ENCODE data around the gene FAM53A.
"Not testable (repeated sequence)": the region's sequence is repeated elsewhere in the genome, so short reads cannot be mapped to it uniquely, and the experiment has no call there.

The FAM53A gene

DNA sequence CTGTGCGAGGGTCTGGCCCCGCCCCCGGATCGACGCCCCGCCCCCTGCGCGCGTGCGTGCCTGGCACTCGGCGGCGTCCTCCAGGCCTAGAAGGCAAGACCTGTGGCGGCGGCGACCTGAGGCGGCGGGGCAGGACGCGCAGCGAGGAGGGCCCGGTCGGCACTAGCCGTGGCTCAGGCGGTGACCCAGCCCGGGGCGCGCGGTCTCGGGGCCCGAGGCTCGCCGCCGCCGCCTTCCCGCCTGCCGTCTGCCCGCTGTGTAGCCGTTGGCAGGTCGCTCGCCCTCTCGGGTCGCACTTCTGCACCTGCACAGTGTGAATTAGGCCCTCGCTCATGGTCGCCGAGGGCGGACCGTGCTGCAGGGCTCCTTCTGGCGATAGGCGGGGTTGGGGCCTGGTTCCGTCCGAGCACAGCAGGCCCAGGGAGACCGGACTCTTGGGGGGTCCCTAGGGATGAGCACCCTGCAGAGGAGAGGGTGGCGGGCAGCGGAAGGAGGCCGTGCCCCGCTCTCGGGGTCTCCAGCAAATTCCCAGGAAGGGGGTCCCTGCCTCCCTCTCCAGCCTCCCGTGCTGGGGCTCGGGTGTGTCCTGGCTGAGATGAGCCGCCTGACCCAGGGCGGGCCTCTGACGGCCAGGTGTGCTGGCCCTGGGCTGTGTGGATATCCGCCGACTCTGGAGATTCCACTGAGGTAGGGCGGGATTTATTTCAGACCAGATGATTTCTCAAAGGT is 557 bp upstream of the FAM53A start:
- DNase-seq: no peak

DNA sequence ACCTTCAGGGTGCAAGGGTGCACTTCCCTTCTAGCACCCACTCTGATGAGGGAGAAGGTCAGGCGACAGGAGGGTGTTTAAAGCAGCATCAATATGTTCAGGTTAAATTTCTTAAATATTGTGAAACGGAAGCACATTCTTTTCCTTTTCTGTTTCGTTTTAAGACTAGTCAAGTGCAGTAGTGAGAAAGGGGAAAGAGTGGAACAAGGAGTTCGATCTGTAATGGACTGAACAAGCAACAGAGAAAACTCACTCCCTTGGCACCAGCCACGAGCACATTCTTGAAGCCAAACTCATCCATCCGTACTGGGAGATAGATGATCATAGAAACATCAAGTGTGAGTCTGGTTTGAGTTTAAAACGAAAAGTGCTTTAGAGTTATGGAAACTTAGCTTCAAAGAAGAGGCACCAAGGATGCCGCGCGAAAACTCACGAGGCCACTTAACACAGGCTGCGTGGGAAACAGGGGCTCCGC is 815 bp downstream of the FAM53A start:
- DNase-seq: no peak

DNA sequence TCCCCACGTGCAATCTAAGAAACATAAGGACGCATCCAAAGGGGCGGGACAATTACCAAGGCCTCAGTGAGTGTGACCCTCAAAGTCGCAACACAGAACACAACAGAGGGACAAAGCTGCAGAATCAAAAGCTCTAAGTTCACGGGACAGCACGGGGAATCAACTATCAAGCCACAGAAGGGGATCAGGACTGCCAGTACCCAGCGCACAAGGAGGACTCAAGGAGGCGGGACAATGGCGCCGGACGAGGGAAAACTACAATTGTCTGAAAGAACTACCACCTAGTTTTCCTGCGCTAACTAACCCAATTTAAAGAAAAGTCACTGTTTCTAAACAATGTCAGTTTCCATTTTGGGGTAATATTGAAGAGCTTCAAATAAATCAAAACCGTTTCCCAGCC is 1.3 kb downstream of the FAM53A start:
- DNase-seq: no peak

DNA sequence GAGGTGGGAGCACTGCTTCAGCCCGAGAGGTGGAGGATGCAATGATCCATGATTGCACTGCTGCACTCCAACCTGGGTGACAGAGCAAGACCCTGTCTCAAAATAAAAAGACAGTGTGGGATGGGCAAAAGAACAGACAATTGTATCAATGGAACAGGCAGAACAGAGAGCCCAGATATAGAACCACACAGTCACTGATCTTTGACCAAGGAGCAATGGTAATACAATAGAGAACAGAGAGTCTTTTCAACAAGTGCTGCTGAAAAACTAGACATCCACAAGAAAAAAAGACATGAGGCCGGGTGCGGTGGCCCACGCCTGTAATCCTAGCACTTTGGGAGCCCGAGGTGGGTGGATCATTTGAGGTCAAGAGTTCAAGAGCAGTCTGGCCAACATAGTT is 5.9 kb downstream of the FAM53A start:
- DNase-seq: no peak

DNA sequence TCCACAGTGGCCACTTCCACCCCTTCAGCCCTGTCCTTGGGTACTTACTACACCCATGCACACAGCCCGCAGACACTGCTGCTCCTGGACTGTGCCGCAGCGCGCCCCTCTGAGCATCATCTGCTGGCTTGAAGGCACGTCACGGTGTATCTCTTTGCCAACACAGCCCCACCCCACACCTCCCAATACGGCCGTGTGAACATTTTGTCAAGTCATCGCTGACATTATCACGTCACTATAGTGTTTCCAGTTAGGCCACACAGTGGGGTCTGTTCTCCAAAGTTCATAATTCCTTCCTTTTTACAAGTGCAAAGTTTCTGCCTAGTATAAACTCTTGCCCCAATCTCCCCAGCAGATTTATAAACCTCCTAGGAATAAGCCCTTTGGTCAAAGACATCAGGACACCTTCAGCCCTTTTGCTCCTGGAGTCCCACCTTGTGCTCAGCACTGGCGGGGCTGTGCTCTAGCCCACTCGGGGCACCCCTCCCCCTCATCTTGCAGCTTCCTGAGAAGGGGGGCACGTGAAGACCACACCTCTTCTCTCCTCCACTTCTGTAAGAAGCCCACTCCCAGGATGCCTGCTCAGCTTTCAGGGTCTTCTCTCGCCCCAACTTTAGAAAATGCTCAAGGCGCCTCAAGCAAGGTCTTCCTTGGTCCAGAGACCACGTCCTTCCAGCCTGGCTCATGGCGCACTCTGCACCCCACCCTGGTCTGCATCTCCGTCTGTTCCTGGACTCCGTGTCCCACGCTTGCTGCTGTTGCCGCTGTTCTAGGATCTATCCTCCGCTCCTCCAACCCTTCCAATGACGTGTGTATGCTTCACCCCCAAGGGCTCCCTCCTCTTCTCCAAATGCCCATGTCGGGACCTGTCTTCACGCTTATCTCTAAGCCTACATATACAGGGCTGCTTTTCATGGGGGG is 7.2 kb downstream of the FAM53A start:
- DNase-seq: no peak

DNA sequence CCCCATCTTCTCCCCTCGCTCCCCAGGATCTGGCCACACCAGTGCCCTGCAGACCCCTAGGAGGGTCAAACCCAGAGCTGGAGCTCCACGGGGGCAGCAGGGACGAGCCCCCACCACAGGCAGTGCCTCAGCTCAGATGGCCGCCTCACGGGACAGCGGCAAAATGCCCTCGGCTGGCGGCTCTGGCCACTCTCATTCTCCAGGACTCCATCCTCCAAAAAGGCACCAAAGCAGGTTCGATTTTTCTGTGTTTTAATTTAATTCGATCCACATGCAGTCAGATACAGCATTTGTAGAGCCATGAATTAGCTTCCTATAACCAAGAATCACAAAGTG is 8.3 kb downstream of the FAM53A start:
- DNase-seq: no peak

DNA sequence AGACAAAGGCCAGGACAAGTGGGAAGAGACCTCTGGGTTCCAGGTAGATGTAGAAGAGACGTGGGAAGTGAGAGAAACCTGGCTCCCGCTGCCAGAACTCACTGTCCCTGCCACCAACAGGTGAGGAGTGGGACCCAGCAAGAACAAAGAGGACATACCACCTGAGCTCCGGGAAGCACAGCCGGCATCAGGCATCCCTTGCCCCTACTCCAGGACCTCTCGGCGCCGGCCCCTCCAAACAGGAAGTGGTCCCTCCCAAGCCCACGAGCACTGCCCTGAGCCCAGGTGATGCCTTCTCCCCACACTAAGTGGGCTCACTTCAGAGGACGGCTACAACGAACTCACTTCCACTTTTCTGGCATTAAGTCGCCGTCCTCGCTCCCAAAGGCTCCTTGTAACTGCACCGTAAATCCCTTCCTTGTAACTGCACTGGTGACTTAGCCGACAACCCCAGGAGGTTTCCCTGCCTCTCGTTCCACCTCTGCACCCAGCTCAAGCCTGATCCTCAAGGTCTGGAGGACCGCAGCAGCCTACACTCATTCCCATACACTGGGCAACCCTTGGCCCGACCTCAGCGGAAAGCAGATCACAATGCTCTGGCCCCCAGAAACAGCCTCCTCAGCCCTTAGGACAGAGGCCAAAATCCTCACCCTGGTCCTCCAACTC is 8.8 kb downstream of the FAM53A start:
- no peak for DNase-seq

DNA sequence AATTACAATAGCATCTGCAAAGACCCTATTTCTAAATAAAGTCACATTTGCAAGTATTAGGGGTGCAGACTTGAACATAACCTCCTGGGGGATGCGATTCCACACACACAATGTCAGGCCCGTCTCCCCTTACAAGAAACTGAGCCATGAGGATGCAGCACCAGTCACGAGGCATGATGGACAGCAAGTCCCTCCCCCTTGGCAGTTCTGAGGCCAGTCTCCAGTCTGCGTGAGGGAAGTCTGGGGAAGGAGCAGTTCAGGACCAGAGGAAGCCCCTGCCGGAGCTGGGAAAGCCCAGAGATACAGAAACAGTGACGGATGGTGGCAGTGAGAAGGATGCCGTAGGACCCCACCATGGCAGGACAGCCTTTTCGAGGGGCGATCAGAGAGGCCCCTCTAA is 9.4 kb downstream of the FAM53A start:
- DNase-seq: no peak

DNA sequence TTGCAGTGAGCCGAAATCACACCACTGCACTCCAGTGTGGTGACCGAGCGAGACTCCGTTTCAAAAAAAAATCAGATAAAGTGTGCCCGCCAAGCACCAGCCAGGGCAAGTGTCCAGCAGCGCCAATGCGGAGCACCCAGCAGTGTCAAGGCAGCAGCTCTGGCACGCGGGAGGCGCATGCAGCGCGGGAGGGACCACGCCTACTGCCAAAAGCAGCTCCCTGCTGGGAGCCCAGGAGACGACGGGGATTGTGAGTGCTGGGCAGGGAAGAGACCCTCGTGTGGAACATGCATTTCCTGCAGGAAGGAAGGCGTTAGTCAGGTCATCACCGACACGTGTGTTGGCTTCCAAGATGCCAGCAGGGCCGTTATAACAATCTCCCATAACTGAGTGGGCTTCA is 10.4 kb downstream of the FAM53A start:
- no peak for DNase-seq

DNA sequence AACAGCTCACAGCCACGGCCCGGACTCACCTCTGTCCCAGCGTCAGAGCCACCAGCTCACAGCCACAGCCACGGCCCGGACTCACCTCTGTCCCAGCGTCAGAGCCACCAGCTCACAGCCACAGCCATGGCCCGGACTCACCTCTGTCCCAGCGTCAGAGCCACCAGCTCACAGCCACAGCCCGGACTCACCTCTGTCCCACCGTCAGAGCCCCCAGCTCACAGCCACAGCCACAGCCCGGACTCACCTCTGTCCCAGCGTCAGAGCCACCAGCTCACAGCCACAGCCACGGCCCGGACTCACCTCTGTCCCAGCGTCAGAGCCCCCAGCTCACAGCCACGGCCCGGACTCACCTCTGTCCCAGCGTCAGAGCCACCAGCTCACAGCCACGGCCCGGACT is 13.1 kb downstream of the FAM53A start:
- not testable (repeated sequence) for DNase-seq

DNA sequence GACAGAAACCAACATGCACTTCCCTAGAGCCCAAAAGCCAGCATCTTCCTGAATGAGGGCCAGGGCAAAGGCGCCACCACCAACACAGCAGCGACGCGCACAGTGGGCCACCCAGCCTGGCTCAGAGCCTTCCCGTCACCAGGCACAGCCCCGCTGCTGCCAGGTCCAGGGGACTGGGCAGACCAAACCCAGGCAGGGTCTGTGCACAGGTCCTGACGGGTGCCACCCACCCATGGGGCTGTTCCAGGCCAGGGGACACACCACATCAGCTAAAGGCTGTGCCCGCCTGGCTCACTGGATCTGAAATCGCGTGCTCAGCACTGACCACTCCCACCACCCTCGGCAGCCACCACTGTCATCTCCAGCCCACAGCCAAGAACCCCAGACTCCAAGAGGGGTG is 13.8 kb downstream of the FAM53A start:
- DNase-seq: no peak

DNA sequence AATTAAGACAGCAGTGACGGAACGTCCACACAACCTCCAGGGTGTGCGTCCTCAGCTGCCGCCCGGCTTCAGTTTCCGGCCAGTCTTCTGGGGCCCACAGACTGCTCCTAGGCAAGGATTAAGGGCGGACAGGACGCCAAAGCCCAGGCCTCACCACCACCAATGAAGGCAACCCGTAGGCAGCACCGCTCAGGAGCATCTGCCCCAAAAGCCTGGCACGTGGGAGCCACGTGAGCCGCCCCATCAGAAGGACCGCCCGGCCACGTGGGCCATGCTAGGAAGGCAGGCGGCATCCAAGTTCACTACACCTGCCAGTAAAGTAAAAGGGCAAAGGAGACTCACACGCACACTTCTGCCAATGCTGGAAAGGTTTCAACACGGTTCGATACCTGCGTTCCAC is 14.3 kb downstream of the FAM53A start:
- DNase-seq: no peak

DNA sequence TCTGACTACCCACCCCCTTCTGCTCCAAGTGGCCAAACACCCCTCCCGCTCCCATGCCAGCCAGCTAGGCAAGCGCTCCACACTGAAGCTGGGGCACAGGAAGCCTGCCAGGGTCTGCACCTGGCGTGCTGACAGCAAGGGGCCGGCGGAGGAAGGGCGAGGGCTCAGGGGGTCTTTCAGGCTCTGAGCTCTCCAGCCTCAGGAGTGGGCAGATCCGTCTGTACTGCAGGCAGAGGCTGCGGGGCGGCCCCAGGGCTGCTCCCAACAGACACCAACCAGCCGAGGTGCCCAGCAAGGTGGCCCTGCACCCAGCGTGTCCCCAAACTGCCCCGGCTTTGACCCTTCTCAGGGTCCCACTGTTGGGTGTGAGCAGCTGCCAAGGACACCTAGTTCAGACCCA is 14.8 kb downstream of the FAM53A start:
- no peak for DNase-seq

DNA sequence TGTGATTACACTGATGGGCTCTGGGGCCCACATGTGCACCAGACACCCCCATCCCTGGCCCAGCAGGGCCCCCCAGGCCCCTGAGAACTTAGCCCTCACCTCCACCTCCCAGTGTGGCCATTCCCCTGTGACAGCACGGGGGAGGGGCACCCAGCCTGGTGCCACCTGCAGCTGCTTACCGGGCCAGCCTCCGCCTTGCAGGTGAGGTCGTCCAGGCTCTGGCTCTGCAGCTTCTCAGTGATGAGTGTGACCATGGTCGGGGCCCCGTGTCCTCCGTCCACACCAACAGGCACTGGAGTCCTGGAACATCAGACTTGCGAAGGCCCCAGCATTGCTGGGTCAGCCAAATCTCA is 15.6 kb downstream of the FAM53A start:
- DNase-seq: no peak

DNA sequence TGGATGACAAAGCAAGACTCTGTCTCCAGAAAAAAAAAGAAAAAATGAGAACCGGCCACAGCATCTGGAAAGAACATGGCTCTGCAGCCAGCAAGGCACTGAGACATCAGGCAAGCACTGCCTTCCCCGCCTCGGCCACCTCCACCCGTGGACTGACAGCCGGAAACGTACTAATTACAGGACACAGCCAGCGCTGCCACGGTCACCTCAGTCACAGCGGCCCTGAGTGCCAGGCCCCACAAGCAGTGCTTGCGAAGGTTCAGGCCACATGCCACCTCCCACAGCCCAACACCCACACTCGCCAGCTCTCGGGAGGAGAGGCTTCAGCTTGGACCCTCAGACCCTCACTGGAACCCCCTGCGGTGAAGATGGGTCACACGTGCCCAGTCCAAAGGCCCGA is 16.8 kb downstream of the FAM53A start:
- no peak for DNase-seq

DNA sequence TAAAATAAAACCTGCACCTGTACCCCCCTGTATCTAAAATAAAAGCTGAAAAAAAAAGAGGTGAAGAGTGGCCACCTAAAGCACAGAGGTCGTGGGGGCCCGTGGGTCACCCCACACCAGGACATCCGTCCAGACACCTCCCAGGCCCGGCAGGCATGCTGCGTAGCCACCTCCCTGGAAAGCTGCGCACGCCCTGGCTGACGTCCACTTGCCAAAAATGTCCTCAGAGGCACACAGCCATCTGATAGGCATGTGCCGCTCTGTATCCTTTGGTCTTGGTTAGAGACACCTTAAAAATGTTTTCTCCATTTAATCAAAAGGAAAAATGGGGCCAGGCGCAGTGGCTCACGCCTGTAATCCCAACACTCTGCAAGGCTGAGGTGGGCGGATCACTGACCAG is 17.7 kb downstream of the FAM53A start:
- no peak for DNase-seq

DNA sequence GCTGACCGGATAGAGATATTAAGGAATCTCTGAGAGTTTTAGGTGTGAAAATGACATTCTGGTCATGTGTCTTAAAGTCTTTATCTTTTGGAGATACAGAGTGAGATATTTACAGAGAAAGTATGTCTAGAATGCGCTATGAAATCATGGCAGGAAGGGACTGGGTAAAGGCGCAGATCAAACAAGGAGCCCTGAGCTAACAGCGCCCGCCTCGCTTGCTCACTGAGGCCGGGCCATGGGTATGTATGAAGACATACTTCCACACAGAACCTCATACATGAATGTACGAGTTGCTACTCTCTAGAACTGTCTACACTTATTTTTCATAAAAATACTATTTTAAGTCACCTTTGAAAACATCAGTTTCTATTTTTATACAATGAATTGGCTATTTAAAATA is 20.0 kb downstream of the FAM53A start:
- DNase-seq: no peak

DNA sequence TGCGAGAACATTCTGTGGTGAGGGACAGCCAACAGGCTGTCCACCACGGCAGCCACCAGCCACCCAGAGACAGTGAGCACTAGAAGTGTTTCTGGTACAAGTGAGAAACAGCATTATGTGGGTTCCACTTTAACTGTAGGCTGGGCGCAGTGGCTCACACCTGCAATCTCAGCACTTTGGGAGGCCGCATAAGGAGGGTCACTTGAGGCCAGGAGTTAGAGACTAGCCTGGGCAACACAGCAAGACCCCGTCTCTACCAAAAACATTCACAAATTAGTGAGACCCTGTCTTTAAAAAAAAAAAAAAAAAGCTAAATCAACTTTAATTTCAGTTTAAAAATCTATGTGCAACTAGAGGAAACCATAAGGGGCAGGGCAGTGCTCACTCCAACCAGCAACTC is 20.6 kb downstream of the FAM53A start:
- DNase-seq: no peak

DNA sequence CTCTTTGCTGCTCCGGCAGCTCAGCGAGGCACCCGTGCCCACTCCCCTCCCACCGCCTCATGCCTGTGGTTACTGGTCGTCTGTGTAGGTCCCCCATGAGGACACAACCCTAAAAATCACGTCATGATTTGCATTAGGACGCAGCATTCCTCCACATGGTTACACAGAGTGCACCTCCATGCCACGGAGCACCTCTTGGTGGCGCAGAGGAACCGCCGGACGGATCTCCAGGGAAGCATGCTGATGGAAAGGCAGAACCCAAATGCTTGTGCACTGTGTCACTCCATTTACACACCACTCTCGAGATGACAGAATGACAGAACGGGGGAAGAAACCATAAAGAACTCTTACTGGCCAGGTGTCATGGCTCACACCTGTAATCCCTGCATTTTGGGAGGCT is 22.4 kb downstream of the FAM53A start:
- DNase-seq: no peak

DNA sequence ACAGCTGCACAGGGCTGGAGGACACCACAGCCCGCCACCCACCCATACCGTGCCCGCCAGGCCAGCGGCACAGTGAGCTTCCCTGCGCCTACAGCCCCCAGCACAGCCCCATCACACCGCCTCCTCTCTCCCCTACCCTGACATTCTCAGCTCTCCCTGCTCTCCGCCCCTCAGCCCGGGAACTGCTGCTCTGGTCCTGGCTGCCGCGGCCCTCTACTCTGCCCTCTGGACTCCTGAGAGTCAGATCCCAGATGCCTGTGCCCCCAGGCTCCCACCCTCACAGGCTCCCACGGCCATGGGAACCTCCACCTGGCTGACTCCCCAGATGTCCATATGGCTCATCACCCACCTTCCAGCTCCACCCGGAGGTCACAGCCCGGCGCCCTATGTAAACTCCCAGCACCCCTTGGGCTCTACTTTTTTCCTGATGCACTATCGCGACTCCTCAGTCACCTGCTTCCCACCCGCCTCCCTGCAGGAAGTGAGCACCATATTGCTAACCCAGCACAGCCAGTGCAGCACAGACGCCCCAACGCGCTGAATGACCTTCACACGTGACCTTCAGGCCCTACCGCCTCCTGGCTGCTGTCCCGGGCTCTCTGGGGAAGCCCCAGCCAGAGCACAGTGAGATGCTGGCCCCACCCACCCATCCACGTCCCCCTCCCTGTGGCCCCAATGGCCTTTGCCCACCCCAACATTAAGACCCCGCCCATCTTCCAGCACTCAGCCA is 23.0 kb downstream of the FAM53A start:
- DNase-seq: no peak

DNA sequence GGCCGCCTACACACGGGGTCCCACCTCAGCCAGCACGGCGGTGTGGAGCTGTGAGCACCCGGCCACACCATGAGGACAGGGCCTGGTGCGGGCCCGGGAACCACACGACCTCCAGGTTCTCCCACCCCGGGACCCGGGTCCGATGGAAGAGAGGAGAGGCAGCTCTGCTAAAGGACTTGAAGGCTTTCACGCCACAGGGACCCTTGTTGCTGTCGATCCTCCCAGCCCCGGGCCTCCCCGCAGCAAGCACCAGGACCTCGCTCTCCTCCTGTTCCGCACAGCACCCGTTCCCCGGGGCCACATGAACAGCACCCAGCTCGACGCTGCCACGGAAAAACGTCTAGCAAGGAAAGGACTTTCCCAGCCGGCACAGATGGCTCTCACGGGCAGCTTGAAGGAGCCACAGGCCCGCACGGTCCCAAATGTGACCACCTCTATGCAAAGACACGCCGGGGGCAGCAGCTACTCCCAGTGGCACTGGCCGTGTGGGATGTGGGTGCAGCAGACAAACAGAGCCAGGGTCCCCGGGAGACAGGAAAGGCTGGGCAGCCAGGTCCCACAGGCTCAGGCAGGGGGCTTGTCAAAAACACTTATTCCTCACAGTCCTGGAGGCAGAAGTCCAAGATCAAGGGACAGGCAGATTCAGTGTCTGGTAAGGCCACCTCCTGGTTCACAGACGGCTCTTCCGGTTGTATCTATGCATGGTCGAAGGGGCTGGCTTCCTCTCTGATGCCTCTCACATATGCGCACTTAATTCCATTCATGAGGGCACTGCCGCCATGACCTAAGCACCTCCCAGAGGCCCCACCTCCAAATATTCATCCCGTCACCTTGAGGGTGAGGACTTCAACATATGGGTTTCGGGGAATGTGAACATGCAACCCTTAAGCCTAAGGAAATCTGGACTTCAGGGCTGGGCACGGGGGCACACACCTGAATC is 24.7 kb downstream of the FAM53A start:
- no peak for DNase-seq

DNA sequence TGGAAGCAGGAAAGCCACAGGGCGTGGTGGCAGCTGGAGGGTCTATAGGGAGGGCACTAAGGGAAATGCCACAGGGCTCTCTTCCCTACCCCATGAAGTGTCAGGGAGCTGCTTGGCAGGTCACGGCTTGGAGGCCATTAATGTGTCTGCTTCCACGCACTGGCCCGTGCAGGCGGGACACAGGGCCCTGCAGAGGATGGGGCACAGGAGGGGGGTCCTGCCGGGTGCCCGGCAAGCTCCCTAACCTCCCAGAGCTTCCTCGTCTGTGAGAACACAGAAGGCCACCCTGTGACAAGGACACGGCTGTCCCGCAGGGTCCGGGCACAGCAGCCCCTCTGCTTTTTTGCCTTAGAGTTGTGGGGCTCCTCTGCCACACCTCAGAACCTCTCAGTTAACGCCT is 25.5 kb downstream of the FAM53A start:
- no peak for DNase-seq
